Fibroblast of lung (primary cell): ENCODE data around the gene PTP4A2.
"Not testable (repeated sequence)": the region's sequence is repeated elsewhere in the genome, so short reads cannot be mapped to it uniquely, and the experiment has no call there.

Experiments
- CTCF ChIP-seq, 2 donors: IDR thresholded peaks in 1 of 2; conservative IDR thresholded peaks in 1 of 2; 1 replicate in 1 of 2; 2 replicates in 1 of 2; pipeline ENCODE4 v1.5.1; 2011 to 2012; ENCODE audit warnings: low read length in 2 of 2, control low read depth in 1 of 2, inconsistent platforms in 1 of 2, low read depth in 1 of 2, mild to moderate bottlenecking in 1 of 2
- EZH2 ChIP-seq: IDR thresholded peaks from 2 replicates; pipeline ENCODE4 v1.5.1; 2012; ENCODE audit warnings: low read length, control low read depth, mild to moderate bottlenecking; ENCODE audit errors: missing control alignments

- not testable (repeated sequence) for TF ChIP-seq EZH2; CTCF (conservative IDR thresholded peaks at IDR 0.05 in 1 of 2, IDR thresholded peaks at IDR 0.05 in 1 of 2; ENCODE audit: low read depth in 1 of 2, low read length in 2 of 2)
Measured at GRCh38 chr1:31895474-31896198, 42.5 kb downstream of the PTP4A2 start.
